ENCODE results near the gene MTMR11. TPM values are rescaled to one million over a fixed set of nuclear protein-coding genes. Genes with fewer than 3 reads are reported as not detected.

The MTMR11 gene
- total RNA-seq, 1 experiment from 2014 or later, result 6.5 TPM

DNA sequence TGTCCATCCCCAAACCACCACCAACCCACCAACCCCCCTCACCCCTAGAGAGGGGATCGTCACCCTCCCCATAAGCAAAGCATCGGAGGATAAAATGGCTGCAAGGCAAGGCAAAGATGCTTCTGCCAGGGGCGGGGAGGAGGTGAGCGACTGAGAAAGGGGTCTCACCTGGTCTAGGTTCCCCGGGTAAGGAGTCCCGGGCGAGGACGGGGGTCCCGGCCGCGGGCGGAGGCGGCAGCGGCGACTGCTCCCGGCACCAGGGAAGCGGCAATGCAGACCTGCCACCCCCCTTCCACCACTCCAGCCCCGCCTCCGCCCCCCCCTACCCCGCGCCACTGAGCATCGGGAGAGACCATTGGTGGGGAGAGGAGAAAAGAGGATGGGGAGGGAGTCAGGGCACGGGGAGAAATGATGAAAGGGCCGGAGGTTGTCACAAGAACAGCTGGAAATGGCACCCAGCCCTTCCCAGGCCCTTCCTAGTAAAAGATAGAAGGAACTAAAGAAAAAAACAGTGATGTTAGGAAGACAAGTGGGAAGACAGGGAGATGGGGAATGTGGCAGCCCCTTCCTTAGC lies 19.0 kb downstream of the MTMR11 start, which contains the start of gene SV2A:
Gene SV2A, minus strand, starts transcription at position 274 of the 574 bp plus-strand sequence. CDS start 4,004 bp downstream, outside the sequence.
- no peaks in the 10 kb centered on the region for H3K27me3 ChIP-seq (replicated peaks; ENCODE audit: insufficient read depth, low read depth, low read length, poor library complexity)
- intact Hi-C loops (cut with micrococcal nuclease; ENCODE audit: unreplicated experiment), result no loop called here
- H3K27ac ChIP-seq (ENCODE audit: low read depth, low read length, poor library complexity, severe bottlenecking), result peak within 1 kb of the TSS; percentile 47
- TF ChIP-seq EZH2 (IDR thresholded peaks at IDR 0.05; ENCODE audit: borderline replicate concordance, low read depth, low read length, poor library complexity, severe bottlenecking), result no peak
- TF ChIP-seq, protein P1, sequence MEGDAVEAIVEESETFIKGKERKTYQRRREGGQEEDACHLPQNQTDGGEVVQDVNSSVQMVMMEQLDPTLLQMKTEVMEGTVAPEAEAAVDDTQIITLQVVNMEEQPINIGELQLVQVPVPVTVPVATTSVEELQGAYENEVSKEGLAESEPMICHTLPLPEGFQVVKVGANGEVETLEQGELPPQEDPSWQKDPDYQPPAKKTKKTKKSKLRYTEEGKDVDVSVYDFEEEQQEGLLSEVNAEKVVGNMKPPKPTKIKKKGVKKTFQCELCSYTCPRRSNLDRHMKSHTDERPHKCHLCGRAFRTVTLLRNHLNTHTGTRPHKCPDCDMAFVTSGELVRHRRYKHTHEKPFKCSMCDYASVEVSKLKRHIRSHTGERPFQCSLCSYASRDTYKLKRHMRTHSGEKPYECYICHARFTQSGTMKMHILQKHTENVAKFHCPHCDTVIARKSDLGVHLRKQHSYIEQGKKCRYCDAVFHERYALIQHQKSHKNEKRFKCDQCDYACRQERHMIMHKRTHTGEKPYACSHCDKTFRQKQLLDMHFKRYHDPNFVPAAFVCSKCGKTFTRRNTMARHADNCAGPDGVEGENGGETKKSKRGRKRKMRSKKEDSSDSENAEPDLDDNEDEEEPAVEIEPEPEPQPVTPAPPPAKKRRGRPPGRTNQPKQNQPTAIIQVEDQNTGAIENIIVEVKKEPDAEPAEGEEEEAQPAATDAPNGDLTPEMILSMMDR (conservative IDR thresholded peaks at IDR 0.05; ENCODE audit: low read depth, low read length), result no peak
- CTCF ChIA-PET, result no interaction called here
- H3K9me3 ChIP-seq (ENCODE audit: low read depth, low read length, poor library complexity, severe bottlenecking), result no peaks in the 10 kb centered on the region
- POLR2A ChIA-PET (ENCODE audit: low non-redundant PET), result no interaction called here
- peak; percentile 79 for DNase-seq (ENCODE audit: low spot score)
- no TSS peak for BruUV-seq (replicated peaks)
- H3K4me1 ChIP-seq (ENCODE audit: insufficient read depth, low read length, poor library complexity, severe bottlenecking), result peaks cover 19% of the 10 kb centered on the region
- H3K4me3 ChIP-seq (ENCODE audit: low read depth, low read length, poor library complexity, severe bottlenecking), result peak within 1 kb of the TSS; percentile 72
- H3K36me3 ChIP-seq (ENCODE audit: insufficient read depth, low read length, poor library complexity, severe bottlenecking), result peaks cover 10% of the 10 kb centered on the region

DNA sequence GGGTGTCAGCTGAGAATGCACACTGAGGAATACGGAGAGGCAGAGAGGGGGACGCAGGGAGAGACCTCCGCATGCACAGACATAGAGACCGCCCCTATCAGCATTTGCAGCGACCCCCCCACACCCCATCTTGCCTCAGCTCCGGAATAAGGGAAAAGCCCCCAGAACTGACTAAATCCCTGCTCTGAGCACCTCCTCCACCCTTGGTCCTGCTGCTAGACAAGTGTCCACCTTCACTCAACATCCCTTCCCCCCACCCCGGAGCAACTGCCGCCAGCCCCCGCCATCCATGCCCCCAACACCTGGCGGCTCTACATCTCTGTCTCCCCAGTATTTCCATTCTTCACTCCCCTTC lies 19.8 kb downstream of the MTMR11 start:
- H3K4me3 ChIP-seq (ENCODE audit: low read depth, low read length, poor library complexity, severe bottlenecking), result peak overlapping the region; percentile 72
- no peaks in the 10 kb centered on the region for H3K27me3 ChIP-seq (replicated peaks; ENCODE audit: insufficient read depth, low read depth, low read length, poor library complexity)
- peak overlapping the region; percentile 47 for H3K27ac ChIP-seq (ENCODE audit: low read depth, low read length, poor library complexity, severe bottlenecking)
- no peak for TF ChIP-seq EZH2 (IDR thresholded peaks at IDR 0.05; ENCODE audit: borderline replicate concordance, low read depth, low read length, poor library complexity, severe bottlenecking)
- TF ChIP-seq, protein P1 (conservative IDR thresholded peaks at IDR 0.05; ENCODE audit: low read depth, low read length), result no peak
- H3K4me1 ChIP-seq (ENCODE audit: insufficient read depth, low read length, poor library complexity, severe bottlenecking), result peaks cover 19% of the 10 kb centered on the region
- H3K36me3 ChIP-seq (ENCODE audit: insufficient read depth, low read length, poor library complexity, severe bottlenecking), result peaks cover 7% of the 10 kb centered on the region
- DNase-seq (ENCODE audit: low spot score), result no peak
- BruUV-seq (replicated peaks), result no TSS peak
- intact Hi-C loops (cut with micrococcal nuclease; ENCODE audit: unreplicated experiment), result no loop called here
- CTCF ChIA-PET, result no interaction called here
- H3K9me3 ChIP-seq (ENCODE audit: low read depth, low read length, poor library complexity, severe bottlenecking), result no peaks in the 10 kb centered on the region
- POLR2A ChIA-PET (ENCODE audit: low non-redundant PET), result no interaction called here

DNA sequence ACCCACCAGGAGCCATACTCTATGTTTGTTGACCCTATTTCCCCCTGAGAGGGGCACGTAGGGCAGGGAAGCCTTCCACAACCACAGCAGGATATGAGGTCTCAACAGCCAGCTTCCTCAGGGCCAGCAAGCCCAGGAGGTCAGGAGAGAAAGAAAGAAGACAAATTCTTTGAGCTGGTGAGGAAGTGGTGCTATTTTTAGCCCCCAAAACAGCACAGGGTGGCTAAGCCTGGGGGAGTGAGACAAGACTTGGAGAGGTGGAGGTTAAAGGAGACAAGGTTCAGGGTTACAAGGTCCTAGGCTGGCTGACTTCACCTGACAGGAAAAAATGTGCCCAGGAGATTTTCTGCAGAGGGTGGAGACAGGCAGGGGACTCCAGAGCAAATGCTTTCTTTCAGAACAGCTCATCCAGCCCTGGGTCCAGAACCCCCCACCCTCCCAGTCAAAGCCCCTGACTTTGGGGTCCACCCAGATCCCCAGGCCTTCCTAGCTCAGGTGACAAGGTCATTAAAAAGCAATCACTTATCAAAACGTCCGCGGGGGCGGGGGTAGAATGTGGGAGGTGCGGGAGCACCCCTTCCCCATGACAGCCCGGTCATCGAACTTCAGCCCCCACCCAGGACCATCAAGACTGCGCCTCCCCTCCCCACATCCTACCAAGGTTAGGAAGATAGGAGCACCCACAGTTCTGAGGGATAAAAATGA lies 20.3 kb downstream of the MTMR11 start:
- no TSS peak for BruUV-seq (replicated peaks)
- DNase-seq (ENCODE audit: low spot score), result no peak
- Histone ChIP-seq H3K27ac (ENCODE audit: low read depth, low read length, poor library complexity, severe bottlenecking) (peak overlapping the region; percentile 46), H3K4me1 (ENCODE audit: insufficient read depth, low read length, poor library complexity, severe bottlenecking) (peaks cover 19% of the 10 kb centered on the region), H3K36me3 (ENCODE audit: insufficient read depth, low read length, poor library complexity, severe bottlenecking) (peaks cover 12% of the 10 kb centered on the region), H3K27me3 (replicated peaks; ENCODE audit: insufficient read depth, low read depth, low read length, poor library complexity) (no peaks in the 10 kb centered on the region), H3K4me3 (ENCODE audit: low read depth, low read length, poor library complexity, severe bottlenecking) (peak overlapping the region; percentile 72), H3K9me3 (ENCODE audit: low read depth, low read length, poor library complexity, severe bottlenecking) (no peaks in the 10 kb centered on the region)
- intact Hi-C loops (cut with micrococcal nuclease; ENCODE audit: unreplicated experiment), result no loop called here
- CTCF ChIA-PET, result no interaction called here
- TF ChIP-seq EZH2 (IDR thresholded peaks at IDR 0.05; ENCODE audit: borderline replicate concordance, low read depth, low read length, poor library complexity, severe bottlenecking), result no peak
- TF ChIP-seq, protein P1 (conservative IDR thresholded peaks at IDR 0.05; ENCODE audit: low read depth, low read length), result no peak
- POLR2A ChIA-PET (ENCODE audit: low non-redundant PET), result no interaction called here
